PC-9 (cell line): ENCODE measurements around the gene ZNF407. TPM values are rescaled to one million over a fixed set of nuclear protein-coding genes. Genes with fewer than 3 reads are reported as not detected.

Source experiments
- BruUV-seq: library from RNA; stranded (reverse); fragments of 400-500 nt; replicated peaks from 2 replicates; lab custom pipeline; 2021; lab: Mats Ljungman, UMichigan
- CTCF ChIA-PET: fragments of 300-600 bp; sonication (Branson Sonifier 250); formaldehyde crosslinking; loops from one replicate; lab custom pipeline; 2022; ENCODE audit warnings: antibody characterized with exemption; lab: Charles Lee
- POLR2A ChIA-PET: fragments of 300-600 bp; sonication (Branson Sonifier 250); formaldehyde crosslinking; loops from one replicate; lab custom pipeline; 2022; ENCODE audit warnings: antibody characterized with exemption; ENCODE audit not compliant: unreplicated experiment; lab: Charles Lee
- DNase-seq, 2 experiments: peaks; one replicate each; pipeline versions ENCODE4 v3.0.0 to v3.0.0-alpha.2; 2015 to 2022; ENCODE audit warnings: mixed read lengths in 1 of 2
- H2AFZ ChIP-seq: fragments of 200-600 bp; sonication (generic); 2 replicates; pipeline ENCODE4 v1.8.1; 2017; ENCODE audit warnings: antibody characterized with exemption
- H3F3A ChIP-seq: fragments of 200-600 bp; sonication (generic); 2 replicates; pipeline ENCODE4 v1.8.1; 2017; ENCODE audit warnings: antibody characterized with exemption, mild to moderate bottlenecking, low read depth; ENCODE audit not compliant: insufficient read depth
- H3K27ac ChIP-seq: fragments of 200-600 bp; sonication (generic); 2 replicates; pipeline ENCODE4 v1.6.1; 2016; ENCODE audit warnings: mixed run types
- H3K27me3 ChIP-seq: fragments of 200-600 bp; sonication (generic); 2 replicates; pipeline ENCODE4 v1.6.1; 2016; ENCODE audit warnings: low read depth, mixed run types; ENCODE audit not compliant: insufficient read depth
- H3K36me3 ChIP-seq: fragments of 200-600 bp; sonication (generic); 2 replicates; pipeline ENCODE4 v1.6.1; 2016; ENCODE audit warnings: low read depth, mixed run types
- H3K4me1 ChIP-seq: fragments of 200-600 bp; sonication (generic); replicated peaks from 2 replicates; pipeline ENCODE4 v1.6.1; 2016; ENCODE audit warnings: mixed run types; ENCODE audit not compliant: insufficient read depth
- H3K4me2 ChIP-seq: fragments of 200-600 bp; sonication (generic); 2 replicates; pipeline ENCODE4 v1.6.1; 2017; ENCODE audit warnings: mixed run types
- H3K4me3 ChIP-seq: fragments of 200-600 bp; sonication (generic); 2 replicates; pipeline ENCODE4 v1.6.1; 2016; ENCODE audit warnings: mixed run types
- H3K79me2 ChIP-seq: fragments of 200-600 bp; sonication (generic); 2 replicates; pipeline ENCODE4 v1.6.1; 2017; ENCODE audit warnings: low read depth, mixed run types
- H3K9me2 ChIP-seq: fragments of 200-600 bp; sonication (generic); 2 replicates; pipeline ENCODE4 v1.8.1; 2017; ENCODE audit warnings: mild to moderate bottlenecking; ENCODE audit not compliant: insufficient read depth
- H3K9me3 ChIP-seq: fragments of 200-600 bp; sonication (generic); 2 replicates; pipeline ENCODE4 v1.8.1; 2016; ENCODE audit warnings: low read depth; ENCODE audit not compliant: insufficient read depth
- H4K20me1 ChIP-seq: fragments of 200-600 bp; sonication (generic); 2 replicates; pipeline ENCODE4 v1.8.1; 2017; ENCODE audit not compliant: insufficient read depth
- CTCF ChIP-seq: fragments of 200-600 bp; sonication (generic); conservative IDR thresholded peaks from 2 replicates; pipeline ENCODE4 v1.6.1; 2017; ENCODE audit warnings: mixed run types, antibody characterized with exemption, mild to moderate bottlenecking, moderate library complexity
- EZH2 ChIP-seq: fragments of 200-600 bp; sonication (generic); IDR thresholded peaks from 2 replicates; pipeline ENCODE4 v1.8.0; 2017; ENCODE audit warnings: antibody characterized with exemption, low read depth
- intact Hi-C: fragments of 100-400 bp; cut with micrococcal nuclease; formaldehyde crosslinking; loops from one replicate; pipeline ENCODE4 v1.10.0; 2022; ENCODE audit not compliant: unreplicated experiment
- total RNA-seq: library from RNA; stranded (reverse); gene quantifications from 2 replicates; pipeline ENCODE4 v1.2.3, GENCODE V29; 2021

The ZNF407 gene
- total RNA-seq, 1 experiment from 2014 or later, result 13.4 TPM

GRCh38 chr18:74980669-74981068 is 383.0 kb downstream of the ZNF407 start:
- Histone ChIP-seq H3K27ac (no peak overlapping the region), H3K27me3 (no peaks in the 10 kb centered on the region), H3K9me2 (no peaks in the 10 kb centered on the region; the same call in 1 of the 2 replicates), H3K4me1 (no peaks in the 10 kb centered on the region), H3F3A (no peaks in the 10 kb centered on the region), H3K4me3 (no peak overlapping the region), H4K20me1 (no peaks in the 10 kb centered on the region), H3K79me2 (no peaks in the 10 kb centered on the region), H3K4me2 (no peak overlapping the region), H2AFZ (no peak overlapping the region), H3K9me3 (no peaks in the 10 kb centered on the region), H3K36me3 (no peaks in the 10 kb centered on the region)
- no TSS peak for BruUV-seq
- TF ChIP-seq EZH2 (no peak), CTCF (no peak)
- POLR2A ChIA-PET, result no interaction called here
- CTCF ChIA-PET, result no interaction called here
- DNase-seq, result no peak
- intact Hi-C loops, result no loop called here

- BruUV-seq, result no TSS peak
- Histone ChIP-seq H3K79me2 (no peaks in the 10 kb centered on the region), H2AFZ (no peak overlapping the region), H3K27ac (no peak overlapping the region), H3K9me2 (no peaks in the 10 kb centered on the region; the same call in 1 of the 2 replicates), H3K27me3 (no peaks in the 10 kb centered on the region), H3F3A (no peaks in the 10 kb centered on the region), H3K4me3 (no peak overlapping the region), H3K9me3 (no peaks in the 10 kb centered on the region), H3K4me1 (no peaks in the 10 kb centered on the region), H3K4me2 (no peak overlapping the region), H4K20me1 (no peaks in the 10 kb centered on the region), H3K36me3 (no peaks in the 10 kb centered on the region)
- CTCF ChIA-PET, result no interaction called here
- POLR2A ChIA-PET, result no interaction called here
- intact Hi-C loops, result no loop called here
- no peak for DNase-seq
- TF ChIP-seq EZH2 (no peak), CTCF (no peak)
Observed at GRCh38 chr18:74981476-74981875, 383.8 kb downstream of the ZNF407 start.

- Histone ChIP-seq H3F3A (no peaks in the 10 kb centered on the region), H3K4me2 (no peak overlapping the region), H4K20me1 (no peaks in the 10 kb centered on the region), H3K9me3 (no peaks in the 10 kb centered on the region), H2AFZ (no peak overlapping the region), H3K27ac (no peak overlapping the region), H3K27me3 (no peaks in the 10 kb centered on the region), H3K9me2 (no peaks in the 10 kb centered on the region; the same call in 1 of the 2 replicates), H3K36me3 (no peaks in the 10 kb centered on the region), H3K4me1 (no peaks in the 10 kb centered on the region), H3K4me3 (no peak overlapping the region), H3K79me2 (no peaks in the 10 kb centered on the region)
- intact Hi-C loops, result no loop called here
- no peak for DNase-seq
- CTCF ChIA-PET, result no interaction called here
- POLR2A ChIA-PET, result no interaction called here
- TF ChIP-seq CTCF, result no peak
- no TSS peak for BruUV-seq
Observed at GRCh38 chr18:74982946-74983635, 385.4 kb downstream of the ZNF407 start.
